ENCODE data around the gene SPATA18. TPM values are rescaled to one million over a fixed set of nuclear protein-coding genes. Genes with fewer than 3 reads are reported as not detected.

SPATA18 gene
- total RNA-seq, 4 donors from 2014 or later, result 0.46 to 2.6 (median 1.5) TPM

DNA sequence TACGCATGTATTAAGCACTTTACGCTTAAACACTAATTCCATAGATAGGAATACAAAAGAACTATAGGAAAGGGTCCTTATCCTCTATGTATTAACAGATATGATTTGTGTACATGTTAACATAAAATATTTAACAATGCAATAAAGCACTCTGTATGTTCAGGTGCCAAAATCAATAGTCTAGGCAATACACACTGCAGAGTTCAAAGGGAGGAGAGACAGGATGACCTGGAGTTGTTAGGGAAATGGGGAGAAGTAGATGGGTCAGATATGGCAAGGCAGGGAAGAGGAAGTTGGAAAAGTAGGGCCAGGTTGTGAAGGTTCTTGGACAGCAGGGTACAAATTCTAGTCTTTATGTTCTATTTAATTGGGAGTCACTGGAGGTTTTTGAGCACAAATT is 15.9 kb upstream of the SPATA18 start:
- intact Hi-C loops (cut with DNase I; ENCODE audit: low total_unique reads), result loop anchor here (5.0 kb wide), 1 partner anchor 193 kb away; the partner anchor contains the start of gene DCUN1D4

DNA sequence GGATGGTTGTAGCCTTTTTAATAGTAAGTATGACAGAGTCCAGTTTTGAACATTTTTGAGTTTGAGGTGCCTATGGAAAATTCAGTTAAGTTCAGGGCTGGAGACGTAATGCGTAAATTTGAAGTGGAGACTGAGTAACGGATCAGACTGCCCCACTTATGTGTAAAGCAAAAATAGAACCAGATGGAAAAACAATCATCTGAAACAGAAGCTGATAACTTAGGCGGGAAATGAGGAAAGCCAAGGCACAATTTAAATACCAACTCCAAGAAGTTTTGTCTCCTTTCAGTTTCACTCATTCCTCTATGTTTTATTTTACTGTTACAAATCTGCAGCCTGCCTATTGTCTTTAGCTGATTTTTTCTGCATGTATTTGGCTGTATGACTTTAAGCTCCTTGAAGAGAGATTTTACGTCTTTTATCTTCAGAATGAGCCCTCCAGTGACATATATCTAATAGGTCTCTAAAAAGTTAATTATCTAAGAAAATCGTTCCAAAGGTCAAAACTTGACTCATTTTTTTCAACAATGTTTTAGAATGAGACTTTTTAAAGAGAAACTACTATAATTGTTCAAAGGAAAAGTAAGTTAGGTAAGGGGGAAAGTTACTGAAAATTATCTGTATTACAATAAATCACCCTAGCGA is 14.1 kb upstream of the SPATA18 start:
- peaks cover 0 to 4% of the 10 kb centered on the region in 2 donors for H3K36me3 ChIP-seq
- peak overlapping the region; percentile 85 to 90 (median 88) for H3K27ac ChIP-seq
- in situ Hi-C loops (cut with MboI; ENCODE audit: low sequenced_read_pairs in 4 of 4) (loop anchor here in 1 of 4 donors (25.0 kb wide), 1 partner anchor 675 kb away; no protein-coding TSS in a partner anchor), intact Hi-C loops (cut with DNase I; ENCODE audit: low total_unique reads) (loop anchor here (5.0 kb wide), 1 partner anchor 195 kb away; the partner anchor contains the start of gene DCUN1D4)
- DNase-seq, result no peak
- H3K27me3 ChIP-seq, result no peaks in the 10 kb centered on the region
- no peaks in the 10 kb centered on the region for H3K9me3 ChIP-seq
- H3K4me1 ChIP-seq, result peaks cover 35 to 46% of the 10 kb centered on the region in 2 donors
- no peak for ATAC-seq
- H3K4me3 ChIP-seq, result peak overlapping the region; percentile 72 to 87 (median 78)
- TF ChIP-seq POLR2A (IDR thresholded peaks at IDR 0.05), result no peak
- TF ChIP-seq, protein P1, sequence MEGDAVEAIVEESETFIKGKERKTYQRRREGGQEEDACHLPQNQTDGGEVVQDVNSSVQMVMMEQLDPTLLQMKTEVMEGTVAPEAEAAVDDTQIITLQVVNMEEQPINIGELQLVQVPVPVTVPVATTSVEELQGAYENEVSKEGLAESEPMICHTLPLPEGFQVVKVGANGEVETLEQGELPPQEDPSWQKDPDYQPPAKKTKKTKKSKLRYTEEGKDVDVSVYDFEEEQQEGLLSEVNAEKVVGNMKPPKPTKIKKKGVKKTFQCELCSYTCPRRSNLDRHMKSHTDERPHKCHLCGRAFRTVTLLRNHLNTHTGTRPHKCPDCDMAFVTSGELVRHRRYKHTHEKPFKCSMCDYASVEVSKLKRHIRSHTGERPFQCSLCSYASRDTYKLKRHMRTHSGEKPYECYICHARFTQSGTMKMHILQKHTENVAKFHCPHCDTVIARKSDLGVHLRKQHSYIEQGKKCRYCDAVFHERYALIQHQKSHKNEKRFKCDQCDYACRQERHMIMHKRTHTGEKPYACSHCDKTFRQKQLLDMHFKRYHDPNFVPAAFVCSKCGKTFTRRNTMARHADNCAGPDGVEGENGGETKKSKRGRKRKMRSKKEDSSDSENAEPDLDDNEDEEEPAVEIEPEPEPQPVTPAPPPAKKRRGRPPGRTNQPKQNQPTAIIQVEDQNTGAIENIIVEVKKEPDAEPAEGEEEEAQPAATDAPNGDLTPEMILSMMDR (IDR thresholded peaks at IDR 0.05 in 4 of 5, conservative IDR thresholded peaks at IDR 0.05 in 1 of 5), result no peak

More for the DNA sequence above, 15.9 kb upstream of the SPATA18 start:
- in situ Hi-C loops (cut with MboI; ENCODE audit: low sequenced_read_pairs in 4 of 4), result loop anchor here in 1 of 4 donors (25.0 kb wide), 1 partner anchor 677 kb away; no protein-coding TSS in a partner anchor
- no peak for DNase-seq
- Histone ChIP-seq H3K4me3 (no peak overlapping the region), H3K9me3 (no peaks in the 10 kb centered on the region), H3K27me3 (no peaks in the 10 kb centered on the region), H3K4me1 (peaks cover 35 to 46% of the 10 kb centered on the region in 2 donors), H3K27ac (peak overlapping the region in 2 of 4 donors; percentile 10 to 90), H3K36me3 (peaks cover 0 to 20% of the 10 kb centered on the region in 2 donors)
- no peak for TF ChIP-seq POLR2A (IDR thresholded peaks at IDR 0.05)
- TF ChIP-seq, protein P1 (IDR thresholded peaks at IDR 0.05 in 4 of 5, conservative IDR thresholded peaks at IDR 0.05 in 1 of 5), result no peak
- no peak for ATAC-seq

DNA sequence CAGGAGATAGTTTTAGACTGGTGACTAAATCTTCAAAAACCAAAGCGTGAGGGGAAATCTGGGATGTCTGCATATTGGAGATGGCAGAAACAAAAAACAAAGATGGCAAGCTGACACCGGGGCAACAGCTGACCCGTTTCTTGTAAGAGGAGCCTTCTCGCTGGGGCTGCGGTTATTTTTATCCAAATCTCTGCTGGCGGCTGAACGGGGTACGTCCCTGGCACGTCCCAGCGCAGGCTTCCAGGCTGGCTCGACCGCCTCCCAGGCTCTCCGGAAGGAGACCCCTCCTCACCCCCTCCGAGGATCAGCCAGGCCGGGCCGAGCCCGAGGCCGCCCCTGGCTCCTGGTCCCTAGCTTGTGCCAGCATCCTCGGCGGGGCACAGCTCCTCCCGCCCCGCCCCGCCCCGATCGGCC is 13.4 kb upstream of the SPATA18 start:
- DNase-seq (peak; percentile 68 to 75), ATAC-seq (peak; percentile 93 to 94)

DNA sequence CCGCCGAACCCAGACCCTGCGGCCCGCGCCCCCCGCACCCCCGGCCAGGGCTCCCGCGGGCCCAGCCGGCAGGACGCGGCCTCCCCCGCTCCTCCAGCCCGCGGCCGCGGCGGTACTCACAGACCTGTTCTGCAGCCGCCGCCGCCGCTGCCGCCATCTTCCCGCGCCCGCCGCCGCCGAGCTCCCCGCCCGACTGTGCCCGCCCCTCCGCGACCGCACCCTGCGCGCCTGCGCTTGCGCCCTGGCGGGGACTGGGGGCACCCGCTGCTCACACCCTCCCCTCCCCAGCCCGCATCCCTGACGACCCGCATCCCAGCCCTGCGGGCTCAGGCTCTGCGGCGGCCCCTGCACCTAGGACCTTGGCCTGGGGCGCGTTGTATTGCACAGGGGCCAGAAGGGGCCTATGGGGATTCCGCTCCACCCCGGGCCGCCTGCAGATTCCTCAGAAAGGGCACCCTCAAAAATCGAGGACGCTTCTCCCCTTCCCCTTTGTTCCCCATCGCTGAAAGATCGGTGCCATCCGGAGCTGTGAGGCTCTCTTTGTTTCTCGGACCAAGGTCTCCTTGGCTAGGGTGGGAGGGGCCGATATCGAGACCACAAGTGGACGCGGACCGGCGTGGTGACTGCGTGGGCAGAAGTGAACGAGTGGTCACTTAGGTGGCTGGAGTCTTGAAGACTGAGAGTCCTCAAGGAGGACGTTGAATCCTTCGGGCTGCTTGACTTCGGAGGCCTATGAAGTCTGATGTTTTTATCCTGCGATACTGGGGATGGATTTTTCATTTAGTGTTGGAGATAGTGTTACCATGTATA is 12.8 kb upstream of the SPATA18 start, which contains the start of gene SGCB:
Gene SGCB, minus strand, starts transcription at position 197 of the 810 bp plus-strand sequence. Its CDS starts 40 bp downstream, at position 157.
- Histone ChIP-seq H3K4me1 (peaks cover 27 to 39% of the 10 kb centered on the region in 2 donors), H3K9me3 (no peaks in the 10 kb centered on the region), H3K36me3 (no peaks in the 10 kb centered on the region), H3K27ac (peak within 1 kb of the TSS; percentile 85 to 90 (median 88)), H3K27me3 (peaks cover 0 to 3% (median 0%) of the 10 kb centered on the region in 3 donors), H3K4me3 (peak within 1 kb of the TSS; percentile 72 to 87 (median 78))
- DNase-seq (peak; percentile 30 to 46), ATAC-seq (peak; percentile 86 to 87)
- in situ Hi-C loops (cut with MboI; ENCODE audit: low sequenced_read_pairs in 4 of 4), result loop anchor here in 1 of 4 donors (25.0 kb wide), 1 partner anchor 674 kb away; no protein-coding TSS in a partner anchor
- peak; percentile 63 to 73 for TF ChIP-seq POLR2A (IDR thresholded peaks at IDR 0.05)
- TF ChIP-seq, protein P1 (IDR thresholded peaks at IDR 0.05 in 4 of 5, conservative IDR thresholded peaks at IDR 0.05 in 1 of 5), result peak in 2 of 5 experiments; percentile 13 to 16
- intact Hi-C loops (cut with DNase I; ENCODE audit: low total_unique reads), result loop anchor here (5.0 kb wide), 1 partner anchor 196 kb away; the partner anchor contains the start of gene DCUN1D4

More for the DNA sequence above, 13.4 kb upstream of the SPATA18 start:
- Histone ChIP-seq H3K4me1 (peaks cover 33 to 45% of the 10 kb centered on the region in 2 donors), H3K4me3 (peak overlapping the region; percentile 72 to 87 (median 78)), H3K9me3 (no peaks in the 10 kb centered on the region), H3K36me3 (no peaks in the 10 kb centered on the region), H3K27me3 (peaks cover 0 to 3% (median 0%) of the 10 kb centered on the region in 3 donors), H3K27ac (peak overlapping the region; percentile 85 to 90 (median 88))
- in situ Hi-C loops (cut with MboI; ENCODE audit: low sequenced_read_pairs in 4 of 4), result loop anchor here in 1 of 4 donors (25.0 kb wide), 1 partner anchor 675 kb away; no protein-coding TSS in a partner anchor
- TF ChIP-seq POLR2A (IDR thresholded peaks at IDR 0.05), result no peak
- TF ChIP-seq, protein P1 (IDR thresholded peaks at IDR 0.05 in 4 of 5, conservative IDR thresholded peaks at IDR 0.05 in 1 of 5), result no peak
- intact Hi-C loops (cut with DNase I; ENCODE audit: low total_unique reads), result loop anchor here (5.0 kb wide), 1 partner anchor 195 kb away; the partner anchor contains the start of gene DCUN1D4
